Ovary (tissue), 9 donors: ENCODE data around the gene NCS1. TPM values are rescaled to one million over a fixed set of nuclear protein-coding genes. Genes with fewer than 3 reads are reported as not detected.

Experiments
- DNase-seq, 5 donors: peaks; one replicate each; pipeline ENCODE4 v3.0.0-alpha.2; 2019 to 2020
- H3K27ac ChIP-seq, 2 donors: fragments of 200-600 bp; one replicate each; pipeline versions ENCODE4 v1.5.1 to v1.8.0; 2019 to 2022
- H3K27me3 ChIP-seq: fragments of 200-600 bp; one replicate; pipeline ENCODE4 v1.8.0; 2022
- H3K36me3 ChIP-seq: fragments of 200-600 bp; sonication (generic); one replicate; pipeline ENCODE4 v1.5.1; 2019
- H3K4me1 ChIP-seq: one replicate; pipeline ENCODE4 v1.8.1; 2013; ENCODE audit warnings: mild to moderate bottlenecking, moderate library complexity; ENCODE audit not compliant: insufficient read depth
- H3K4me3 ChIP-seq: fragments of 200-600 bp; sonication (generic); one replicate; pipeline ENCODE4 v1.5.1; 2017
- H3K9me3 ChIP-seq, 2 donors: fragments of 200-600 bp in 1 of 2; sonication (generic) in 1 of 2; one replicate each; pipeline versions ENCODE4 v1.5.1 to v1.8.1; 2013 to 2019; ENCODE audit warnings: mild to moderate bottlenecking in 1 of 2, moderate library complexity in 1 of 2
- EP300 ChIP-seq: sonication (generic); formaldehyde crosslinking; IDR thresholded peaks from one replicate; pipeline ENCODE4 v1.6.1; 2017; ENCODE audit warnings: antibody characterized with exemption
- POLR2A ChIP-seq: fragments of 450-650 bp; IDR thresholded peaks from one replicate; pipeline ENCODE4 v1.6.1; 2017; ENCODE audit warnings: antibody characterized with exemption, mild to moderate bottlenecking, moderate library complexity
- WGBS, 3 donors: extraction: QIAGEN DNeasy Blood & Tissue Kit in 1 of 3; methylation state at CpG; one replicate each; pipeline versions ENCODE4 v1.1.5 to v1.1.7; 2013 to 2017; 5-methylcytosine and 5-hydroxymethylcytosine counted together
- intact Hi-C, 4 donors: fragments of 100-400 bp; cut with DNase I; formaldehyde crosslinking; loops; one replicate each; pipeline versions ENCODE4 v1.11.0 to v1.15.1; 2022 to 2023
- polyA plus RNA-seq, 2 donors: library from polyadenylated mRNA; stranded (reverse); fragments of 200-250 nt in 1 of 2; fragments of 350-450 nt in 1 of 2; fragmentation: Illumina TruSeq in 1 of 2; extraction: RNeasy Lipid Tissue Mini Kit (QIAGEN cat#74804) in 1 of 2; gene quantifications; one replicate each; pipeline ENCODE4 v1.2.3, GENCODE V29; 2013 to 2014
- total RNA-seq, 7 donors: library from RNA; depleted of rRNA in 2 of 7; stranded (reverse); fragments of >200 nt in 2 of 7; fragmentation: NEBNext Ultra II Directional in 3 of 7; extraction: Animal tissue kit (Norgen Biotek cat#: 25700) in 3 of 7; gene quantifications; one replicate each; pipeline versions ENCODE4 v1.1.0 to v1.2.4, GENCODE V29; 2016 to 2023
- TF ChIP-seq, protein P1 (sequence below), 3 donors: fragments of 450-650 bp in 2 of 3; fragments of 200-600 bp in 1 of 3; IDR thresholded peaks; one replicate each; pipeline versions ENCODE4 v1.5.1 to v1.8.0; 2016 to 2022; ENCODE audit warnings: antibody characterized with exemption in 3 of 3, mild to moderate bottlenecking in 1 of 3
- donor health status: DM: no; HTN: no; CAD: no; lungs with moderate emphysema.
- donor health status: DM: no; HTN: no; CAD: no.
- donor health status: Bipolar disorder and iron deficiency.
- donor health status: DM: yes; HTN: yes; CAD: no.
- donor health status: DM: no; HTN: no; CAD: no.
- donor health status: DM: yes; HTN: yes; CAD: no.

The NCS1 gene
- total and polyA plus RNA-seq, 9 donors, result 3.6 to 46.7 (median 25.0) TPM

DNA sequence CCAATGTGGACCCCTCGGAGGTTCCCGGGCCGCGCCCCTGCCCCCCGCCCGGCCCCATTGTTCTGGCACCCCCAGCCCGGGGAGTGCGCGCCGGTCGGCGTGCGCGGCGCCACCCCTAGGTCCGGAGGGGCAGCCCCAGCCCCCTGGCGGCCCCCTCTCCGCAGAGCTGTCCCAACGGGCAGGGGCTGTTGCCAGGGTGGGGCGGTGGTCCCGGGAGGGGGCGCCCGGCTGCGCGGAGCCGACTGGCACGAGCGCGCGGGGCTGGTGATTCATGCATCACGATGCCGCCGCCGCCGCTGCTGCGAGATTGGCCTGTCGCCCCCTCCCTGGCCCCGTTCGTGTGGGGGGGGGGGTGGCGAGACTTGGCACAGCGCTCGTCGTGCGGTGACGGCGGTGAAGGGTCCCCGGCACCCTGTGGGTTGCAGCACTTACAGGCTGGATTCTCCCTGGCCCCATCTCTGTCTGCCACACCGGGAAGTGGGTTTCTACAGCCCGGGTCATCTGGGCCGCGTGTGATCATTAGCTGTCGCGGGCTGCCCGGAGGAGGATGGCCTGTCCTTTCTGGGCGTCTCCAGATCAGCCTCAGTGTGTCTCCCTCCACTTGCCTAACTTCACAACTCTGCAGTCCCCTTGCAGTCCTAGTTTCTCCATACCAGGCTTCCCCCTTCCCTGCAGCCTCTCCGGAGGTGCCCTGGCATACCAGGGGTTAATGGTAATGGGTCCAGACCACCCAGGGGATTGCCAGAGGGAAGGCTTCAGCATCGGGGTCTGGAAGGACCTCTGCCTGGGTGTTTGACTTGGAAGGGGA, 858 bp downstream of the NCS1 start:
- intact Hi-C loops, result loop anchor here in 3 of 4 donors (5.0 to 10.0 kb wide), 2 partner anchors 62 to 64 kb away; no protein-coding TSS in a partner anchor
- DNase-seq, result peak; percentile 45 to 72 (median 64)
- 1 to 3% (median 3%) methylated on average over 10 to 57 of the region's 57 CpGs for WGBS, 3 donors
- Histone ChIP-seq H3K27me3 (no peaks in the 10 kb centered on the region), H3K4me1 (peaks cover 12% of the 10 kb centered on the region), H3K4me3 (peak overlapping the region; percentile 64), H3K27ac (peak overlapping the region in 1 of 2 donors; percentile 81), H3K36me3 (no peaks in the 10 kb centered on the region), H3K9me3 (no peaks in the 10 kb centered on the region)
- TF ChIP-seq POLR2A (no peak), EP300 (no peak)

DNA sequence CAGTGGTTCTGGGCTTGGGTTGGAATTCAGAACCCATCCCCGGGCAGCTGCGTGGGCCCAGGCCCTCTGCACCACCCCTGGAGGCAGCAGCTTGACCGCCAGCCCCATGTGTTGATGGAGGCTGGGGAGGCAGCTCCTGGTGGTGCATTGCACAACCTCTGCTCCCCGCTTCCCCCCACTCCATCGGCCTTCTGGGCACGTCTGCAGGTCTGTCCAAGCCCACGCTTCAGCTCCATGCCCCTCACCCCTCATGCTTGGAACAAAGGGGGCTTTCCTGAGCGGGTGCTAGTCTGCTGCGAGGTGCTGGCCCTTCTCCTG, 1.4 kb downstream of the NCS1 start:
- intact Hi-C loops, result loop anchor here in 3 of 4 donors (5.0 to 10.0 kb wide), 2 partner anchors 61 to 64 kb away; no protein-coding TSS in a partner anchor
- H3K4me3 ChIP-seq, result peak overlapping the region; percentile 64
- TF ChIP-seq, protein P1, sequence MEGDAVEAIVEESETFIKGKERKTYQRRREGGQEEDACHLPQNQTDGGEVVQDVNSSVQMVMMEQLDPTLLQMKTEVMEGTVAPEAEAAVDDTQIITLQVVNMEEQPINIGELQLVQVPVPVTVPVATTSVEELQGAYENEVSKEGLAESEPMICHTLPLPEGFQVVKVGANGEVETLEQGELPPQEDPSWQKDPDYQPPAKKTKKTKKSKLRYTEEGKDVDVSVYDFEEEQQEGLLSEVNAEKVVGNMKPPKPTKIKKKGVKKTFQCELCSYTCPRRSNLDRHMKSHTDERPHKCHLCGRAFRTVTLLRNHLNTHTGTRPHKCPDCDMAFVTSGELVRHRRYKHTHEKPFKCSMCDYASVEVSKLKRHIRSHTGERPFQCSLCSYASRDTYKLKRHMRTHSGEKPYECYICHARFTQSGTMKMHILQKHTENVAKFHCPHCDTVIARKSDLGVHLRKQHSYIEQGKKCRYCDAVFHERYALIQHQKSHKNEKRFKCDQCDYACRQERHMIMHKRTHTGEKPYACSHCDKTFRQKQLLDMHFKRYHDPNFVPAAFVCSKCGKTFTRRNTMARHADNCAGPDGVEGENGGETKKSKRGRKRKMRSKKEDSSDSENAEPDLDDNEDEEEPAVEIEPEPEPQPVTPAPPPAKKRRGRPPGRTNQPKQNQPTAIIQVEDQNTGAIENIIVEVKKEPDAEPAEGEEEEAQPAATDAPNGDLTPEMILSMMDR (IDR thresholded peaks at IDR 0.05), result no peak
- TF ChIP-seq EP300 (no peak), POLR2A (no peak)
- no peak for DNase-seq
- H3K27me3 ChIP-seq, result no peaks in the 10 kb centered on the region
- WGBS, 3 donors, result 28 to 47% (median 40%) methylated on average over 8 to 9 of the region's 9 CpGs
- no peaks in the 10 kb centered on the region for H3K9me3 ChIP-seq
- peaks cover 17% of the 10 kb centered on the region for H3K4me1 ChIP-seq
- peak overlapping the region in 1 of 2 donors; percentile 20 for H3K27ac ChIP-seq
- H3K36me3 ChIP-seq, result no peaks in the 10 kb centered on the region

DNA sequence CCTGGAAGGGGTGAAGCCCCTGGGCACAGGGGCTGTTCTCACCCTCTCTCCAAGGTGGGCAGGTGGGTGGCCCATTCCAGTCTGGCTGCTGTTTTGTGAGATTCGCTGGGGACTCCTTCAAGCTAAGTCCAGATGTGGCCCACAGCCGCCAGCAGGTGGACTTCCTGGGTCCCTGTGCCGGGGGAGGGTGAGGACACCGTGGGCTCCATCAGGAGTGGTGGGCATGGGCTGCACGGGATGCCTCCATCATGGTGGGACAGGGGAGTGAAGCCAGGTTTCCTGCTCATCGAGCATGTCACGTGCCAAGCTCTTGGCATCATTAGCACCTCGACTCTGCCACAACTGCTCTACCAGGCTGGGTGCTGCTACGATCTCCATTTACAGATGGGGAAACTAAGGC, 1.8 kb downstream of the NCS1 start:
- DNase-seq, result no peak
- no peaks in the 10 kb centered on the region for H3K9me3 ChIP-seq
- TF ChIP-seq, protein P1 (IDR thresholded peaks at IDR 0.05), result no peak
- TF ChIP-seq EP300 (no peak), POLR2A (no peak)
- intact Hi-C loops, result loop anchor here in 3 of 4 donors (5.0 to 10.0 kb wide), 2 partner anchors 61 to 63 kb away; no protein-coding TSS in a partner anchor
- H3K4me3 ChIP-seq, result peak overlapping the region; percentile 64
- no peaks in the 10 kb centered on the region for H3K36me3 ChIP-seq
- 78 to 88% (median 82%) methylated on average over 9 of the region's 9 CpGs for WGBS, 3 donors
- peaks cover 17% of the 10 kb centered on the region for H3K4me1 ChIP-seq
- no peaks in the 10 kb centered on the region for H3K27me3 ChIP-seq
- H3K27ac ChIP-seq, result peak overlapping the region; percentile 20 to 30

DNA sequence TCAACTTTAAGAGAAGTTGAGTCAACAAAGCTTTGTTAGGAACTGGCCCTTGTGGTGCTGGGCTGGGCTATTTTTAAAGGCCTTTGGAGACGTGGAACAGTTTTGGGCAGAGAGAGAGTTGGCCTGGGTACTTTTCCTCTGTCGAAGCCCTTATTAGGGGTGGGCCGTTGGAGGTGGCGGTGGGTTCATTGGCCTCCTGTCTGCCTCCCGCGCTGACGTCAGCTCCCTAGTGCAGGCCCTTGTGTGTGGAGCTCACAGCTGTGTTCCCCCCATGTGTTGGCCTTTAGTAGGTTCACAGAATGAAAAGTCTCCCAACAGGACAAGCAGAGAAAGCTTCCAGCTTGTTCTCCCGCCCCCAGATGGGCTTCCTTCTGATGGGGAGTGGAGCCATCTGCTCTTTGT, 2.7 kb downstream of the NCS1 start:
- H3K9me3 ChIP-seq, result no peaks in the 10 kb centered on the region
- 25 to 38% (median 29%) methylated on average over 5 to 8 of the region's 8 CpGs for WGBS, 3 donors

More for the DNA sequence above, 2.7 kb downstream of the NCS1 start:
- no peaks in the 10 kb centered on the region for H3K36me3 ChIP-seq
- H3K4me3 ChIP-seq, result no peak overlapping the region
- TF ChIP-seq, protein P1 (IDR thresholded peaks at IDR 0.05), result no peak
- TF ChIP-seq EP300 (no peak), POLR2A (no peak)
- peak overlapping the region in 1 of 2 donors; percentile 30 for H3K27ac ChIP-seq
- H3K4me1 ChIP-seq, result peaks cover 17% of the 10 kb centered on the region
- no peaks in the 10 kb centered on the region for H3K27me3 ChIP-seq
- peak in 4 of 5 donors; percentile 56 to 67 (median 62) for DNase-seq
- intact Hi-C loops, result loop anchor here in 3 of 4 donors (5.0 to 10.0 kb wide), 2 partner anchors 60 to 62 kb away; no protein-coding TSS in a partner anchor
